B cell (primary cell): ENCODE measurements around the gene ZDHHC14.

Experiments
- CTCF ChIP-seq: fragments of 200-600 bp; IDR thresholded peaks from one replicate; pipeline ENCODE4 v1.8.0; 2022; ENCODE audit warnings: antibody characterized with exemption, mild to moderate bottlenecking
- EZH2 ChIP-seq: IDR thresholded peaks from 2 replicates; pipeline ENCODE4 v1.6.1; 2012; ENCODE audit warnings: borderline replicate concordance, low read depth, mild to moderate bottlenecking, moderate library complexity, low read length; ENCODE audit not compliant: insufficient read depth, poor library complexity, severe bottlenecking

GRCh38 chr6:157376241-157376640 is 4.7 kb upstream of the ZDHHC14 start:
- no peak for TF ChIP-seq CTCF
- TF ChIP-seq EZH2: no peak
